SK-N-SH treated with all-trans-retinoic acid at 6 μM for 48 hours (cell line): ENCODE results near the gene MGLL.
"Not testable (repeated sequence)": the region's sequence is repeated elsewhere in the genome, so short reads cannot be mapped to it uniquely, and the experiment has no call there.

ENCODE experiments used
- ATAC-seq: fragments of 200-7000 bp; cut with Tn5 transposase; 3 replicates; pipeline ENCODE4 v1.9.1; 2020; ENCODE audit warnings: mild to moderate bottlenecking, moderate library complexity
- ARNTL ChIP-seq: fragments of 450-650 bp; formaldehyde crosslinking; IDR thresholded peaks from 2 replicates; pipeline ENCODE4 v1.5.0; 2020; ENCODE audit warnings: low read depth, mild to moderate bottlenecking, moderate library complexity, borderline replicate concordance
- CSDC2 ChIP-seq: fragments of 250-450 bp; sonication (Bioruptor Pico); IDR thresholded peaks from 2 replicates; pipeline ENCODE4 v1.5.0; 2020; ENCODE audit warnings: mild to moderate bottlenecking, moderate library complexity
- ESRRG ChIP-seq: fragments of 250-450 bp; sonication (Bioruptor Pico); IDR thresholded peaks from 2 replicates; pipeline ENCODE4 v1.6.1; 2021; ENCODE audit warnings: mild to moderate bottlenecking
- ISL1 ChIP-seq: fragments of 250-450 bp; sonication (Bioruptor Pico); IDR thresholded peaks from 2 replicates; pipeline ENCODE4 v2.1.2; 2022; ENCODE audit warnings: mild to moderate bottlenecking, moderate library complexity
- OSR1 ChIP-seq: fragments of 250-450 bp; sonication (Bioruptor Pico); IDR thresholded peaks from 2 replicates; pipeline ENCODE4 v1.8.0; 2022; ENCODE audit warnings: moderate library complexity, mild to moderate bottlenecking, inconsistent platforms
- PPARA ChIP-seq: fragments of 250-450 bp; sonication (Bioruptor Pico); IDR thresholded peaks from 2 replicates; pipeline ENCODE4 v1.5.0; 2020; ENCODE audit warnings: mild to moderate bottlenecking, borderline replicate concordance
- RARB ChIP-seq: fragments of 250-450 bp; sonication (Bioruptor Pico); IDR thresholded peaks from 2 replicates; pipeline ENCODE4 v1.8.0; 2021; ENCODE audit warnings: mild to moderate bottlenecking, moderate library complexity
- SNAI2 ChIP-seq: fragments of 250-450 bp; sonication (Bioruptor Pico); IDR thresholded peaks from 2 replicates; pipeline ENCODE4 v1.5.0; 2020; ENCODE audit warnings: mild to moderate bottlenecking, moderate library complexity
- TOX ChIP-seq: fragments of 250-450 bp; sonication (Bioruptor Pico); IDR thresholded peaks from 2 replicates; pipeline ENCODE4 v1.8.0; 2021; ENCODE audit warnings: mild to moderate bottlenecking, moderate library complexity, borderline replicate concordance
- ZC3H10 ChIP-seq: fragments of 250-450 bp; sonication (Bioruptor Pico); IDR thresholded peaks from 2 replicates; pipeline ENCODE4 v1.5.1; 2021; ENCODE audit warnings: mild to moderate bottlenecking, moderate library complexity
- ZFP30 ChIP-seq: fragments of 450-650 bp; formaldehyde crosslinking; IDR thresholded peaks from 2 replicates; pipeline ENCODE4 v1.5.0; 2022; ENCODE audit warnings: mild to moderate bottlenecking, moderate library complexity
- ZNF565 ChIP-seq: fragments of 450-650 bp; formaldehyde crosslinking; conservative IDR thresholded peaks from 2 replicates; pipeline ENCODE4 v1.5.0; 2020; ENCODE audit warnings: low read depth, mild to moderate bottlenecking, moderate library complexity
- ZNF70 ChIP-seq: fragments of 450-650 bp; formaldehyde crosslinking; IDR thresholded peaks from 2 replicates; pipeline ENCODE4 v1.5.0; 2020; ENCODE audit warnings: mild to moderate bottlenecking, moderate library complexity
- ZNF8 ChIP-seq: fragments of 450-650 bp; formaldehyde crosslinking; IDR thresholded peaks from 2 replicates; pipeline ENCODE4 v1.5.0; 2020; ENCODE audit warnings: mild to moderate bottlenecking, moderate library complexity
- TF ChIP-seq, protein P1 (sequence below): fragments of 250-450 bp; sonication (Bioruptor Pico); IDR thresholded peaks from 2 replicates; pipeline ENCODE4 v1.5.1; 2020; ENCODE audit warnings: low read depth, mild to moderate bottlenecking, moderate library complexity
- TF ChIP-seq, protein P2 (sequence below): fragments of 250-450 bp; sonication (Bioruptor Pico); IDR thresholded peaks from 2 replicates; pipeline ENCODE4 v1.8.0; 2020; ENCODE audit warnings: mild to moderate bottlenecking, moderate library complexity, borderline replicate concordance
- TF ChIP-seq, protein P3 (sequence below): fragments of 250-450 bp; sonication (Bioruptor Pico); IDR thresholded peaks from 2 replicates; pipeline ENCODE4 v1.5.0; 2020; ENCODE audit warnings: mild to moderate bottlenecking, moderate library complexity
- TF ChIP-seq, protein P4 (sequence below): fragments of 250-450 bp; sonication (Bioruptor Pico); IDR thresholded peaks from 2 replicates; pipeline ENCODE4 v1.5.1; 2021; ENCODE audit warnings: mild to moderate bottlenecking, moderate library complexity
- TF ChIP-seq, protein P5 (sequence below): fragments of 250-450 bp; sonication (Bioruptor Pico); IDR thresholded peaks from 2 replicates; pipeline ENCODE4 v1.8.0; 2021; ENCODE audit warnings: low read depth, mild to moderate bottlenecking, moderate library complexity, borderline replicate concordance

MGLL gene

DNA sequence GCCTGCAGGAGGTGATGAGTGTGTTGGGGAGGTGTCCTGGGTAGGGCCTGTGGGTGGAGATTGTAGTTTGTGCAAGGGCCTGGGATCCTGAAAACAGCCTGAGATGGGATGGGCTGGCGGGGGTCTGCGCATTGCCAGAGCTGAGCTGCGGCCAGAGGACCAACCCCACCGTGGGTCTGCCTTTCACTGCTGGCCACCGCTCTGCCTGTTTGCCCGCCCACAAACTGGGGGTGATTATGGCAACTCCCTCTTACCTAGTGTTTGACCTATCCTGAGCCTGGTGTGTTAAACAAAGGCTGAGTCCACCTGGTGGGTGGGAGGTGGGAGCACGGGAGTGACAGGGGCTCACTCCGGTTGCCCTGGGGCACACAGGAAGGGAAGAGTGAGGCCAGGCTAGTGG is 139.8 kb downstream of the MGLL start:
- no peak for ATAC-seq
- no peak for TF ChIP-seq ZFP30
- no peak for TF ChIP-seq ZNF565 (CRISPR knock-in tag)
- no peak for TF ChIP-seq ZNF70 (CRISPR knock-in tag)
- no peak for TF ChIP-seq OSR1 (CRISPR knock-in tag)
- TF ChIP-seq, protein P1, sequence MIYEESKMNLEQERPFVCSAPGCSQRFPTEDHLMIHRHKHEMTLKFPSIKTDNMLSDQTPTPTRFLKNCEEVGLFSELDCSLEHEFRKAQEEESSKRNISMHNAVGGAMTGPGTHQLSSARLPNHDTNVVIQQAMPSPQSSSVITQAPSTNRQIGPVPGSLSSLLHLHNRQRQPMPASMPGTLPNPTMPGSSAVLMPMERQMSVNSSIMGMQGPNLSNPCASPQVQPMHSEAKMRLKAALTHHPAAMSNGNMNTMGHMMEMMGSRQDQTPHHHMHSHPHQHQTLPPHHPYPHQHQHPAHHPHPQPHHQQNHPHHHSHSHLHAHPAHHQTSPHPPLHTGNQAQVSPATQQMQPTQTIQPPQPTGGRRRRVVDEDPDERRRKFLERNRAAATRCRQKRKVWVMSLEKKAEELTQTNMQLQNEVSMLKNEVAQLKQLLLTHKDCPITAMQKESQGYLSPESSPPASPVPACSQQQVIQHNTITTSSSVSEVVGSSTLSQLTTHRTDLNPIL (CRISPR knock-in tag), result no peak
- TF ChIP-seq ZC3H10 (CRISPR knock-in tag), result no peak
- no peak for TF ChIP-seq RARB (CRISPR knock-in tag)
- TF ChIP-seq CSDC2 (CRISPR knock-in tag), result no peak
- TF ChIP-seq ISL1 (CRISPR knock-in tag), result no peak
- TF ChIP-seq ARNTL (CRISPR knock-in tag), result no peak
- TF ChIP-seq, protein P2, sequence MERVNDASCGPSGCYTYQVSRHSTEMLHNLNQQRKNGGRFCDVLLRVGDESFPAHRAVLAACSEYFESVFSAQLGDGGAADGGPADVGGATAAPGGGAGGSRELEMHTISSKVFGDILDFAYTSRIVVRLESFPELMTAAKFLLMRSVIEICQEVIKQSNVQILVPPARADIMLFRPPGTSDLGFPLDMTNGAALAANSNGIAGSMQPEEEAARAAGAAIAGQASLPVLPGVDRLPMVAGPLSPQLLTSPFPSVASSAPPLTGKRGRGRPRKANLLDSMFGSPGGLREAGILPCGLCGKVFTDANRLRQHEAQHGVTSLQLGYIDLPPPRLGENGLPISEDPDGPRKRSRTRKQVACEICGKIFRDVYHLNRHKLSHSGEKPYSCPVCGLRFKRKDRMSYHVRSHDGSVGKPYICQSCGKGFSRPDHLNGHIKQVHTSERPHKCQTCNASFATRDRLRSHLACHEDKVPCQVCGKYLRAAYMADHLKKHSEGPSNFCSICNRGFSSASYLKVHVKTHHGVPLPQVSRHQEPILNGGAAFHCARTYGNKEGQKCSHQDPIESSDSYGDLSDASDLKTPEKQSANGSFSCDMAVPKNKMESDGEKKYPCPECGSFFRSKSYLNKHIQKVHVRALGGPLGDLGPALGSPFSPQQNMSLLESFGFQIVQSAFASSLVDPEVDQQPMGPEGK, result no peak

DNA sequence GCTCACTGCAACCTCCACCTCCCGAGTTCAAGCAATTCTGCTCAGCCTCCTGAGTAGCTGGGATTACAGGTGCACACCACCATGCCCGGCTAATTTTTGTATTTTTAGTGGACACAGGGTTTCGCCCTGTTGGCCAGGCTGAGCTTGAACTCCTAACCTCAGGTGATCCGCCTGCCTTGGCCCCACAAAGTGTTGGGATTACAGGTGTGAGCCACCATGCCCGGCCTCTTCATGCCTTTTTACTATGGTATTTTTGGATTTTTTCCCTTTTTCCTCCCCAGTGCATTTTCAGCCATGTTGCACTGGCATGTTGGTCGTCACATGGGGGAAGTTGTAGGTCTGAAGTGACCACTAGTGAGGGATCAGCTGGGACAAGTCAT is 140.2 kb downstream of the MGLL start:
- ATAC-seq, result not testable (repeated sequence)

DNA sequence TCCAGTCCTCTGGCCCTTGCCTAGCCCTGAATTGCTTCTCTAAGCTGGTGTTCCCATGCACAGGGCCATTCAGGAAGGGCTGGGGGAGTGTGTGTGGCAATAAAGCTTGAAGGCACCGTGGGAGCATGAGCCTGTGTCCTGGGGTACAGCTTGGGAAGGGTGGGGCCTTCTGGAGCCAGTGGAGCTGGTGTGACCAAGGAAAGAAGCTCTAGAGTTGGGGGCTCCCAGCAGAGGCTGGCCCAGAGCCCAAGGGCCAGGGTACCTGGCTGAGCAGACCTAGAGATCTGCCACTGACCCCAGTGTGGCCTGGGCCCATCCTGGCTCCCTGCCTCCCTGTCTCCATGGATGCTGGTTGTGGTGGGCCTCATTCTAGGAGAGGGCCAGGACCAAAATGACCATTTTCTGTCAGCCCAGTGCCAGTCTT is 141.5 kb downstream of the MGLL start:
- no peak for ATAC-seq
- no peak for TF ChIP-seq ZNF8 (CRISPR knock-in tag)
- TF ChIP-seq ZNF565 (CRISPR knock-in tag), result no peak
- TF ChIP-seq ZC3H10 (CRISPR knock-in tag), result no peak
- no peak for TF ChIP-seq ZFP30
- TF ChIP-seq, protein P3, sequence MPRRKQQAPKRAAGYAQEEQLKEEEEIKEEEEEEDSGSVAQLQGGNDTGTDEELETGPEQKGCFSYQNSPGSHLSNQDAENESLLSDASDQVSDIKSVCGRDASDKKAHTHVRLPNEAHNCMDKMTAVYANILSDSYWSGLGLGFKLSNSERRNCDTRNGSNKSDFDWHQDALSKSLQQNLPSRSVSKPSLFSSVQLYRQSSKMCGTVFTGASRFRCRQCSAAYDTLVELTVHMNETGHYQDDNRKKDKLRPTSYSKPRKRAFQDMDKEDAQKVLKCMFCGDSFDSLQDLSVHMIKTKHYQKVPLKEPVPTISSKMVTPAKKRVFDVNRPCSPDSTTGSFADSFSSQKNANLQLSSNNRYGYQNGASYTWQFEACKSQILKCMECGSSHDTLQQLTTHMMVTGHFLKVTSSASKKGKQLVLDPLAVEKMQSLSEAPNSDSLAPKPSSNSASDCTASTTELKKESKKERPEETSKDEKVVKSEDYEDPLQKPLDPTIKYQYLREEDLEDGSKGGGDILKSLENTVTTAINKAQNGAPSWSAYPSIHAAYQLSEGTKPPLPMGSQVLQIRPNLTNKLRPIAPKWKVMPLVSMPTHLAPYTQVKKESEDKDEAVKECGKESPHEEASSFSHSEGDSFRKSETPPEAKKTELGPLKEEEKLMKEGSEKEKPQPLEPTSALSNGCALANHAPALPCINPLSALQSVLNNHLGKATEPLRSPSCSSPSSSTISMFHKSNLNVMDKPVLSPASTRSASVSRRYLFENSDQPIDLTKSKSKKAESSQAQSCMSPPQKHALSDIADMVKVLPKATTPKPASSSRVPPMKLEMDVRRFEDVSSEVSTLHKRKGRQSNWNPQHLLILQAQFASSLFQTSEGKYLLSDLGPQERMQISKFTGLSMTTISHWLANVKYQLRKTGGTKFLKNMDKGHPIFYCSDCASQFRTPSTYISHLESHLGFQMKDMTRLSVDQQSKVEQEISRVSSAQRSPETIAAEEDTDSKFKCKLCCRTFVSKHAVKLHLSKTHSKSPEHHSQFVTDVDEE (CRISPR knock-in tag), result no peak
- TF ChIP-seq OSR1 (CRISPR knock-in tag), result no peak
- TF ChIP-seq ISL1 (CRISPR knock-in tag), result no peak
- TF ChIP-seq, protein P2, result no peak
- TF ChIP-seq PPARA (CRISPR knock-in tag), result no peak
- TF ChIP-seq SNAI2, result no peak
- no peak for TF ChIP-seq ARNTL (CRISPR knock-in tag)
- TF ChIP-seq ZNF70 (CRISPR knock-in tag), result no peak
- TF ChIP-seq, protein P4, sequence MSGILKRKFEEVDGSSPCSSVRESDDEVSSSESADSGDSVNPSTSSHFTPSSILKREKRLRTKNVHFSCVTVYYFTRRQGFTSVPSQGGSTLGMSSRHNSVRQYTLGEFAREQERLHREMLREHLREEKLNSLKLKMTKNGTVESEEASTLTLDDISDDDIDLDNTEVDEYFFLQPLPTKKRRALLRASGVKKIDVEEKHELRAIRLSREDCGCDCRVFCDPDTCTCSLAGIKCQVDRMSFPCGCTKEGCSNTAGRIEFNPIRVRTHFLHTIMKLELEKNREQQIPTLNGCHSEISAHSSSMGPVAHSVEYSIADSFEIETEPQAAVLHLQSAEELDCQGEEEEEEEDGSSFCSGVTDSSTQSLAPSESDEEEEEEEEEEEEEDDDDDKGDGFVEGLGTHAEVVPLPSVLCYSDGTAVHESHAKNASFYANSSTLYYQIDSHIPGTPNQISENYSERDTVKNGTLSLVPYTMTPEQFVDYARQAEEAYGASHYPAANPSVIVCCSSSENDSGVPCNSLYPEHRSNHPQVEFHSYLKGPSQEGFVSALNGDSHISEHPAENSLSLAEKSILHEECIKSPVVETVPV (CRISPR knock-in tag), result no peak
- TF ChIP-seq, protein P5, sequence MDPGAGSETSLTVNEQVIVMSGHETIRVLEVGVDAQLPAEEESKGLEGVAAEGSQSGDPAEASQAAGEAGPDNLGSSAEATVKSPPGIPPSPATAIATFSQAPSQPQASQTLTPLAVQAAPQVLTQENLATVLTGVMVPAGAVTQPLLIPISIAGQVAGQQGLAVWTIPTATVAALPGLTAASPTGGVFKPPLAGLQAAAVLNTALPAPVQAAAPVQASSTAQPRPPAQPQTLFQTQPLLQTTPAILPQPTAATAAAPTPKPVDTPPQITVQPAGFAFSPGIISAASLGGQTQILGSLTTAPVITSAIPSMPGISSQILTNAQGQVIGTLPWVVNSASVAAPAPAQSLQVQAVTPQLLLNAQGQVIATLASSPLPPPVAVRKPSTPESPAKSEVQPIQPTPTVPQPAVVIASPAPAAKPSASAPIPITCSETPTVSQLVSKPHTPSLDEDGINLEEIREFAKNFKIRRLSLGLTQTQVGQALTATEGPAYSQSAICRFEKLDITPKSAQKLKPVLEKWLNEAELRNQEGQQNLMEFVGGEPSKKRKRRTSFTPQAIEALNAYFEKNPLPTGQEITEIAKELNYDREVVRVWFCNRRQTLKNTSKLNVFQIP, result no peak
- TF ChIP-seq ESRRG (CRISPR knock-in tag), result no peak
- TF ChIP-seq TOX, result no peak
